Hematopoietic multipotent progenitor cell treated with erythropoietin and hydrocortisone succinate and interleukin-3 and kit ligand, for 8 days (in vitro differentiated cells): ENCODE results near the gene DOHH.
"Not testable (repeated sequence)": the region's sequence is repeated elsewhere in the genome, so short reads cannot be mapped to it uniquely, and the experiment has no call there.

Experiments used
- DNase-seq: peaks from one replicate; pipeline ENCODE4 v3.0.0-alpha.2; 2015

The DOHH gene

DNA sequence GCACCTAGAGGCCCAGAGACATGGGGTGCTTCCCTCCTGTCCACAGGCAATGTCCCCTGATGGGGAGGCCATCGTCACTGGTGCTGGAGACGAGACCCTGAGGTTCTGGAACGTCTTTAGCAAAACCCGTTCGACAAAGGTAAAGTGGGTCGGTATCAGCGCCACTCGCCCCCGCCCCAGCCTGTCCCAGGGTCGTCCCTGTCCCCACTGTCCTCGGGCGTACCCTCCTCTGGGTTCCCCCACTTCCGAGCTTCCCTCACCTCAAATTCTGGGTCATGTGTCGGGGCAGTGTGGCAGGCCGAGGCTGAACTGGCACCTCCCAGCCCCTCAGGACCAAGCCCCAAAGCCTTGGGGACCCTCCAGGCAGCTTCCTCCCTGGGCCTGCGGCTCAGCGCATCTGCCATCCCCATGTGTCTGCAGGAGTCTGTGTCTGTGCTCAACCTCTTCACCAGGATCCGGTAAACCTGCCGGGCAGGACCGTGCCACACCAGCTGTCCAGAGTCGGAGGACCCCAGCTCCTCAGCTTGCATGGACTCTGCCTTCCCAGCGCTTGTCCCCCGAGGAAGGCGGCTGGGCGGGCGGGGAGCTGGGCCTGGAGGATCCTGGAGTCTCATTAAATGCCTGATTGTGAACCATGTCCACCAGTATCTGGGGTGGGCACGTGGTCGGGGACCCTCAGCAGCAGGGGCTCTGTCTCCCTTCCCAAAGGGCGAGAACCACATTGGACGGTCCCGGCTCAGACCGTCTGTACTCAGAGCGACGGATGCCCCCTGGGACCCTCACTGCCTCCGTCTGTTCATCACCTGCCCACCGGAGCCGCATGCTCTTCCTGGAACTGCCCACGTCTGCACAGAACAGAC lies 34.1 kb upstream of the DOHH start:
- DNase-seq = no peak

DNA sequence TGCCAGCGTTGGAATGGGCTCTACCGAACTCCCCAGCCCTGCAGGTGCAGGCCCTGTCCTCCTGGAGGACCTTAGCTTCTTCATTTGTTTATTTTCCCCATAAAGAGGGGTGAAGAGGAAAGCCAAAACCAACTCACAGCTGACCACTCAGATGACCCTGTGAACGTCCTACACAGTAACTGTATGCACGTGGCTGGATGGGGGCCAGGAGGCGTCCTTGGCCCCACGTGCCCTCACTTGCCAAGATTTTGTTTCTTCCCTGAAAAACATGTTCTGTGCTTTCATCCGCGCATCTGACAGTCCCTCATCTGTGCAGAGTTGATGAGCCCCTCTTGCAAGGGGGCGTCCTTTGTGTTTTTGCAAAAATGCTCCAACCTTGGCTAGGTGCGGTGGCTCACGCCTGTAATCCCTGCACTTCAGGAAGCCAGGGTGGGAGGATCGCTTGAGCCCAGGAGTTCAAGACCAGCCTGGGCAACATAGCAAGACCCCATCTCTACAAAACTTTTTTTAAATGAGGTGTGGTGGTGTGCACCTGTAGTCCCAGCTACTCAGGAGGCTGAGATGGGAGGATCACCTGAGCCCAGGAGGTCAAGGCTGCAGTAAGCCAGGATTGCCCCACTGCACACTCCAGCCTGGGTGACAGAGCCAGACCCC lies 33.2 kb upstream of the DOHH start:
- DNase-seq = no peak

DNA sequence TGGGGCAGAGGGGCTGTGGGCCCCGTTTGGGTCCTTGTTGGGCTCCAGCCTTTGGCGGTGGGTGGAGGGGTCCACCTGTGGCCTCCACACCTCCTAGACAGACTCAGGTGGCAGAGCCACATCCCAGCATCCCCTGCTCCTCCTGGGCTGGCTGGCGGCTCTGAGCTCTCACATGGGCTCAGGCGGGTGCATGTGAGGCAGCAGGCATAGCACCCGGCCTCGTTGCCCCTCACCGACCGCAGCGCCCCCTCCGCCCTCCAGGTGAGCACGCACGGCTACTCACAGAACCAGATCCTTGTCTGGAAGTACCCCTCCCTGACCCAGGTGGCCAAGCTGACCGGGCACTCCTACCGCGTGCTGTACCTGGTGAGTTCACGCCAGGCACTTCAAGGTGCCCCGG lies 32.6 kb upstream of the DOHH start:
- no peak for DNase-seq

DNA sequence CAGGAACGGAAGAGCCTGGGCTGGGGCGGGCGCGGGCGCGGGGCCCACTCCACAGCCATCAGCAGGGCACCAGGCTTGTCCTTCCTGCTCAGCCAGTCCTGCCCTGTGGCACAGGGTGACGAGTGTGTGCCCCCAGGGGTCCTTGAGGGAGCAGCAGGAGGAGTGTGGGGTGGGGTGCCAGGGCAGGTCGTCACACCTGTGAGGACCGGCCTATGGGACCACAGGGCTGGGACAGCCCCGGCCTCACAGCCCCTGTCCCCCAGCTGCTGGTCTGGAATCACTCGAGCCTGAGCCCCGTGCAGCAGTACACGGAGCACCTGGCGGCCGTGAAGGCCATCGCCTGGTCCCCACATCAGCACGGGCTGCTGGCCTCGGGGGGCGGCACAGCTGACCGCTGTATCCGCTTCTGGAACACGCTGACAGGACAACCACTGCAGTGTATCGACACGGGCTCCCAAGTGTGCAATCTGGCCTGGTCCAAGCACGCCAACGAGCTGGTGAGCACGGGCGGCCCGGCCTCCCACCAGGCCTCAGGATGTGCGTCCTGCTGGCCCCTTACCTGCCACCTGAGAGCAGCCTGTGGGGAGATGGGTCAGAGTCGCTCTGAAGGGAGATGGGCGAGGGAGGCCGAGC lies 31.8 kb upstream of the DOHH start:
- no peak for DNase-seq

DNA sequence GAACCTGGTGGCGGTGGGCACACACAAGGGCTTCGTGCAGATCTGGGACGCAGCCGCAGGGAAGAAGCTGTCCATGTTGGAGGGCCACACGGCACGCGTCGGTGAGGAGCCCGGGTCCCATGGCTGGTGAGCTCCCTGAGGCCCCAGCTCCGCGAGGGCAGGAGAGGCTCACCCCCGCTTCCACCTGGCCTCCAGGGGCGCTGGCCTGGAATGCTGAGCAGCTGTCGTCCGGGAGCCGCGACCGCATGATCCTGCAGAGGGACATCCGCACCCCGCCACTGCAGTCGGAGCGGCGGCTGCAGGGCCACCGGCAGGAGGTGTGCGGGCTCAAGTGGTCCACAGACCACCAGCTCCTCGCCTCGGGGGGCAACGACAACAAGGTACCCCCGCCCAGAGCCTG lies 31.2 kb upstream of the DOHH start:
- DNase-seq = no peak

DNA sequence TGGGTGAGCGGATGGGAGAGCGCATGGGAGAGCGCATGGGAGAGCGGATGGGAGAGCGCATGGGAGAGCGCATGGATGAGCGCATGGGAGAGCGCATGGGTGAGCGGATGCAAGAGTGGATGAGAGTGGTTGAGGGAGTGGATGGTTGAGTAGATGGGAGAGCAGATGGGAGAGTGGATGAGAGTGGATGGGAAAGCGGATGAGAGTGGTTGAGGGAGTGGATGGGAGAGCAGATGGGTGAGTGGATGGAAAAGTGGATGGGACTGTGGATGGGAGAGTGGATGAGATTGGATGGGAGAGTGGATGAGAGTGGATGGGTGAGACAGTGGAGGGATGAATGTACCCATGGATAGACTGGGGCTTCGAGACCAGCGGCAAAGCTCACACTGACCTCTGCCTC lies 29.9 kb upstream of the DOHH start:
- no peak for DNase-seq

DNA sequence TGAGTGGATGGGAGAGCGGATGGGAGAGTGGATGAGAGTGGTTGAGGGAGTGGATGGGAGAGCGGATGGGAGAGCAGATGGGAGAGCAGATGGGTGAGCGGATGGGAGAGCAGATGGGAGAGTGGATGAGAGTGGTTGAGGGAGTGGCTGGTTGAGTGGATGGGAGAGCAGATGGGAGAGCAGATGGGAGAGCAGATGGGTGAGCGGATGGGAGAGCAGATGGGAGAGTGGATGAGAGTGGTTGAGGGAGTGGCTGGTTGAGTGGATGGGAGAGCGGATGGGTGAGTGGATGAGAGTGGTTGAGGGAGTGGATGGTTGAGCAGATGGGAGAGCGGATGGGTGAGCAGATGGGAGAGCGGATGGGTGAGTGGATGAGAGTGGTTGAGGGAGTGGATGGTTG lies 28.8 kb upstream of the DOHH start:
- not testable (repeated sequence) for DNase-seq

DNA sequence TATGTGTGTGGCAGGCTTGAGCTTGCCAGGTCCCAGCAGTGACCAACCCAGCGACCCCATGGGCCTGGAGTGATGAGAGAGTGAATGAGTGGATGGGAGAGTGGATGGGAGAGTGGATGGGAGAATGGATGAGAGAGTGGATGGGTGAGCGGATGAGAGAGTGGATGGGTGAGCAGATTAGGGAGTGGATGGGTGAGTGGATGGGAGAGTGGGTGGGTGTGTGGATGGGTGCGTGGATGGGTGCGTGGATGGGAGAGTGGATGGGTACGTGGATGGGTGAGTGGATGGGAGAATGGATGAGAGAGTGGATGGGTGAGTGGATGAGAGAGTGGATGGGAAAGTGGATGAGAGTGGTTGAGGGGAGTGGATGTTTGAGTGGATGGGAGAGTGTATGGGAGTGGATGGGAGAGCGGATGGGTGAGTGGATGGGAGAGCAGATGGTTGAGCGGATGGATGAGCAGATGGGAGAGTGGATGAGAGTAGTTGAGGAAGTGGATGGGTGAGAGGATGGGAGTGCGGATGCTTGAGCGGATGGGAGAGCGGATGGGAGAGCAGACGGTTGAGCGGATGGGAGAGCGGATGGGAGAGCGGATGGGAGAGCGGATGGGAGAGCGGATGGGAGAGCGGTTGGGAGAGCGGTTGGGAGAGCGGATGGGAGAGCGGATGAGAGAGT lies 28.2 kb upstream of the DOHH start:
- no peak for DNase-seq

DNA sequence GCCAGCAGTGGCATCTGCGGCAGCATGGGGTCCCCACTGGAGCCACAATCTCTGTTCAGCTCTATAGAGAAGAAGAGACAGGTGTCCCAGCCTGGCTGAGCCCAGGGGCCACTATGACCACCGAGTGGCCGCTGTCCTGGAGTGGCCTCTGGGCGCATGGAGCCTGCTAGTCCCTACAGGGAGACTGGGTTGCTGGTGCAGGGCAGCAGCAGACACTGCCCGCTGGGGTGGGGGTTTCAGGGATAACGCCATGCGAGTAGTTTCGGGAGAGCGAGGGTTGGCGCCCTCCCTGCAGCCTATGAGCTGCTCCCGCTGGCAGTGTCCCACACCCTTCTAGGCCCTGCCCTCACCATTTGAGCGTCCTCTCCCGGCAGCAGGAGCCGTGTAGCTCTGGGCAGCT lies 27.6 kb upstream of the DOHH start:
- DNase-seq = no peak

DNA sequence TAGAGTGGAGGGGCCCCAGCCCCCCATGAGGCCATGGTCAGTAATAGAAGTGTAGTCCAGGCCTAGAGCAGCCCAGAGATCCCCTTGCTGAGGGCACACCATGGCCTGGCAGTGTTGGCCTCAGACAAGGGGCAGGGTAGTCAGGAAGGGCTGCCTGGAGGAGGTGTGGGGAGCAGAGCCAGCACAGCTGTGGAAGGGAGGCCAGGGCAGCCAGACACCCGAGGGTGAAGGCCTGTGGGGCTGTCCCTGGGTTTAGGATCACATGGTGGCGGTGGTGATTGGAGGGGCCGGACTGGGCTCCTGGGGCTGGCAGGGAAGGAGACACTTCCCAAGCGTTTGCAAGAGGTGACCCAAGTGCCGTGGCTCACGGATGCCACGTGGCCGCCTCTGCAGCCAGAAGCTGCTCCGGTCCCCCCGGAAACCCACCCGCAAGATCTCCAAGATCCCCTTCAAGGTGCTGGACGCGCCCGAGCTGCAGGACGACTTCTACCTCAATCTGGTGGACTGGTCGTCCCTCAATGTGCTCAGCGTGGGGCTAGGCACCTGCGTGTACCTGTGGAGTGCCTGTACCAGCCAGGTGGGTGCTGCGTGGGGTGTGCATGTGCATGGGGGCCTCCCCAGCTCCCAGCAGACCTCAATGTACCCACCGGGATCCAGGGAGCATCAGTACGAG lies 26.9 kb upstream of the DOHH start:
- no peak for DNase-seq

DNA sequence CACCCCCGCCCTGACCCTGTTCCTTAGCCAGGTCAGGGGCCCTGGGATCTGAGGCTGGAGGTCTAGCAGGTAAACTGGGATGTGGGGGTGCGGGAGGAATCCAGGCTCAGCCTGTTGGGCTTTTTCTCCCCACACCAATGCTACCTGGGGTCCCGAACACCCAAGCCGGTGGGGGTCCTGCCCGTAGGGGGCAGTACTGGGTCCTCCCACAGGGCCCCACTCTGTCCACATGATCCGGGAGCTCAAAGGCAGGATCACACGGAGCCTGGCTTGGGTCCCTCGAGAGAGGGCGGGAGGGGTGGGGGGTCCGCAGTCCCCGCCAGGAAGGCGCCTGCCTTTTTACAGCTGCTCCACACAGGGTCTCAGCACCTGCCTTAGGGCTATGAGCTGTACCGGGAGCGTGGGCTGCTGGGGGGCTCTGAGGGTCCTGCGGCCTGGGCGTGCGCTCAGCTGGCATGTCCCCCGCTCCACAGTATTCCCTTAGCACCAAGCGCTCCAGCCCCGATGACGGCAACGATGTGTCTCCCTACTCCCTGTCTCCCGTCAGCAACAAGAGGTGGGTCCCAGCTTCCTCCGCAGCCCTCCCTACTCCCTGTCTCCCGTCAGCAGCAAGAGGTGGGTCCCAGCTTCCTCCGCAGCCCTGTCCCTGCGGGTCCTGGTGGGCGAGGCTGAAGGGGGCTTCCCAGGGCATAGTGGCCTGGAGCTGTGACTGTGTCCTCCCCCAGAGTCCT lies 26.2 kb upstream of the DOHH start:
- no peak for DNase-seq

DNA sequence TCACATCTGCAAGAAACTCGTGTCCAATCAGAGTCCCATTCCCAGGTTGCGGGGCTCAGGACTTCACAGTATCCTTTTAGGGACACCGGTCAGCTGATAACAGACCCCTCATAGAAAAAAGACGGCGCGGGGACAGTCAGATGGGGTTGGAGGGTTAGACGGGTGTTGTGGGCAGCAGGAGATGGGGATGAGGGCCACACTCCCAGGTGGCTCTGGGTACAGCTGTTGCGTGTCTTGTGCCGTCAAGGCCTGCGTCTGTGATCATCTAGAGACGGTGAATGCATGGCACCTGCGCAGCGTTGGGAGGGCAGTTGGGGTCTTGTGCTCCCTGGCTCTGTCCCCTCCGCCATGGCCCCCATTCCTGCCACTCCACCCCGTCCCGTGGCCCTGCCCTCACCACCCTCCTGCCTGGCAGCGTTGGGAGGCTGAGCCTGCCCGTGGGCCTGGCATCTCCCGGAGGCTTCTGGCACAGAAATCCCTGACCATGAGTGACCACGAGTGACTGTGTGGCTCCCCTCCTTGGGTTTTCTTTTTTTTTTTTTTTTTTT lies 24.5 kb upstream of the DOHH start:
- DNase-seq = no peak

DNA sequence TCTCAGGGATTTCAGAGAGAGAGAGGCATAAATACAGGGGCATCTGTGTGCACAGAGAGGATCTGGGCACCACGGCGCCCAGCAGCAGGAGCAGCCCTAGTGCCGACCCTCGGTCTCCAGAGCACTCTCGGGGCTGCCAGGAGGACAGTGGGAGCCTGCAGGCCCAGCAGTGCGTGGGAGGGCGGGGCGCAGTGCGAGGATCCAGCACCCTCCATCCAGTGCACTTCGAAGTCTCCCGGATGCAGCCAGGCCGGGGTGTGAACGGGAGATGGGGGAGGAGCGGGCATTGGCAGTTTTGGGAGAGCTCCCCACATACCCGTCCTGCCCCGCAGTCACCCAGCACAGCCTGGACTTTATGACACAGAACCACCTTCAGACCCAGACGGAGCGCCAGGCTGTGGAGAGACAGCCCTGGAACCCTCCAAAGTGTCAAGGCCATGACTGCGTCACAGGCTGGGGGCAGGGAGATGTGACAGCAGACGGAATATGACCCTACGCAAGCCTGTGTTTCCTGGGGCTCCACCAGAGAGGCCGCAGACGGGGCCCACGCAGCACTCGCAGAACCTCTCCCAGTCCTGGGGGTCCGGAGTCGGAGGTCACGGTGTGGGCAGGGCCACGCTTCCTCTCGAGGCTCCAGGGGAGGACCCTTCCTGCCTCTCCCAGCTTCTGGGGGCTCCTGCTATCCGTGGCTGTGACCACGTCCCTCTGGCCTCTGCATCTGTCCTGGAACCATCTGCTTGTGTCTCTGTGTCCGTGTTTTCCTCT lies 23.8 kb upstream of the DOHH start:
- DNase-seq = no peak

DNA sequence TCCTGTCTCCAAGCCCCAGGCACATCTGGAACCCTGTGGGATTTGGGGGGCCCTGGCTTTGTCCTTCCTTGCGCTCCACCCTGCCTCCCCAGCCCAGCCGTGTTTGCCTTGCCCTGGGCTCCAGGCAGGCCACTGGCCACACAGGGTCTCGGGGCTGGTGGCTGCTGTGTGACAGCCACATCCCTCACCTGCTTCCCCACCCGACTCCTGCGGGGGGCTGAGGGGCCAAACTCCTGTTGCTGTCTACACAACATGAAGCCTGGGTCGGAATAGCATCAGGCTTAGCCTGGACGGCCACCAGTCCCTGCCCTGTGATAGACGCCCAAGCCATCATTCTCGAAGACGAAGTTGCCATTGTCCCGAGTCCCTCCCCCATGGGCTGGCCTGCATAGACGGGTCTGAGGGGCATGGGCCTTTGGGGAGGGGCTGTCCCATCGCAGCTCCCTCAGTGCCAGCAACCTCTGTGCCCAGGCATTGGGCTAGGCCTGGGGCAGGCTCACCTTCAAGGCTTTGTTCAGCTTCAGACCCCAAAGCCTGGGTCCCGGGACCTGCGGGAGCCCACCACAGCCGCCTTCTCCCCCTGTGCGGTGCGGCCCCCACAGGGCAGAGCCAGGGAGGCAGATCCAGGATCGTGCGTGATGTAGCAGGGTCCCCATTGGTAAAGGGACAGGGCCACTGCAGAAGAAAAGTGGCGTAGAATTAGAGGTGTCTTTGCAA lies 23.0 kb upstream of the DOHH start:
- DNase-seq = no peak

DNA sequence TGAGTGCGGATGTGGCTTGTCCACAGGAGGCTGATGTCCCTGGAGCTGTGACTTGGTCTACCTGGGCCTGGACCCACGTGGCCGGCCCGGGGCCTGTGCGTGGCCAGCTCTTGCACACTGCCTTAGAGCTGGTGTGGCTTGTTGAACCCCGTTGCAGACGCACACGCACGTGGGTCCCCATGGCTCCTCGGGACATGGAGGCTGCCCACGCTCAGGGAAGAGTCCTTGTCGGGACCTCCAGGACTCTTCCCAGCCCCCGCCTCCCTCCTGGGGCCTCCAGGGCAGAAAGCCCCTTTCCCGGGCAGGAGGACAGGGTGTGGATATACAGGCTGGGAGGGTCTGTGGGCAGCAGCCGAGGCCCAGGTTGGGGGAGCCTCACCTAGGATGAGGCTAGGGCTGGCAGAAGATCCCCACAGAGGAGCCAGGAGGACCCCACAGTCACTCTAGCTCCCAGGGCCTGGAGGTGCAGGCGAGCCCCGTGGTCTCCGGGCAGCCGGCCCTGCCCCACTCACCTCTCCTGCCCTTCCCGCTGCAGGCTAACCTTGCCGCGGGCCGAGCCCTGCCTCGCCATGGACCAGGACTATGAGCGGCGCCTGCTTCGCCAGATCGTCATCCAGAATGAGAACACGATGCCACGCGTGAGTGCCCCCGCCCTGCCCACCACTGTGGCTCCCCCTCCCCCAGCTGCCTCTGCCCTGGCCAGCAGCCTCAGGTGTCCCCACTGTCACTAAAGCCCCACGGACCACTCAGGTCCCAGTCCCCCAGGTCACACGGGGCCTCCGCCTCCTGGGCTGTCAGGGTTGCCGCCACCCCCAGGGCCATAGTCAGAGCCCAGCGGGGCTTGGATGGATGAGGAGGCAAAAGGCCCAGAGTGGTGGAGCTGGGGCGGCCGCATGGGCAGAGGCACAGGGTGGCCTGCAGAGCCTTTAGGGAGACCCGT lies 22.2 kb upstream of the DOHH start:
- DNase-seq = no peak

DNA sequence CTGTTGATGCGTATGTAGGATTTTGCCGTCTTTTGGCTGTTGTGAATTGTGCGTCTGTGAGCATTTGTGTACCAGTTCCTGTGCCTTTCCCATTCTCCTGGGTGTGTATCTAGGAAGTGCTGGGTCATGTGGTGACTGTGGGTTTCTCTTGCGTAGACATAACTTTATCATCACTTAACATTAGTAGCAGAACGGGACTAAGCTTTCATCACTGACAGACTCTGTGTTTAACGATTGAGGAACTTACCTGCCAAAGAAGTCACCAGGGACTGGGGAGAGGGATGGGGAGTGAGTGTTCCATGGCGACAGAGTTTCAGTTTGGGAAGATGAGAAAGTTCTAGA lies 20.6 kb upstream of the DOHH start:
- DNase-seq = peak; percentile 58

DNA sequence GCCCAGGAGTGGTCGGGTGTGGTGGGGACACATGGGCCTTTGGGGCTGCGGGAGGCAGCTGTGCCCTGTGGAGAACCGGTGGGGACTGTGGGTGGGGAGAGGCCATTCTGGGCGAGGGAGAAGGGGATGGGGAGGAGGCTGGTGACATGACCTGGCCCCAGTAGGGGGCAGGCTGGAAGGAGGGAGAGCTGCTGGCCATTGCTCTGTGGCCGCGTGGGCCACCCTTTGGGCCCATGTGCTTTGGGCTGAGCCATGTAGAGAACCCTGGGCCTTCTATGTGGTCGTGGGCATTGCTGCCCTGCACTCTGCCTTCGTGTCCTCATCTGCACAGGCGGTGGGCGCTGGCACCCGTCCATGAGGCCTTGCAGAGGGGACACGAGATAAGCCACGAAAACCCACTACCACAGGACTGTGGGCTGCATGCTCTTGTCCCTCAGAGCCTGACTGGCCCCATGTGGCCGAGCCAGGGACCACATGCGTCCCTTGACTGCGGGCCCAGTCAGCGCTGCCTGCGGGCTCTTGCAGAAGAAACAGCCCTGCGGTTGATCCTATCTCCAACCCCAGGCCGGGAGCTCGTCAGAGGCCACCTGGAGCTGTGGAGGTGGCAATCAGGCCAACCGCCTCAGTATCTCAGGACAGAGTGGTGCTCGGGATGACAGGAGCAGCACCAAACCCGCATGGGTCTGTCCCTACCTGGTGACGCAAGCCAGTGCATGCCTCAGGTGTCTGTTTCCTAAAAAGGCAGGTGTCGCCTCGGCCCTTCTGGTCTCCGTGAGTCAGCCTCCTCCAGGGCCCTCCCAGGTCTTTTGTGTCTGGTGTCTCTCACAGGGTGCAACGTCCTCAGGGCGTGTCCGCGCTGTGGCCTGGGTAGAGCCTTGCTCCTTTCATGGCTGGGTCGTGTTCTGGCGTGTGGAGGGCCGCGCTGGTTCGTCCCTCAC lies 20.0 kb upstream of the DOHH start:
- DNase-seq = peak; percentile 63

DNA sequence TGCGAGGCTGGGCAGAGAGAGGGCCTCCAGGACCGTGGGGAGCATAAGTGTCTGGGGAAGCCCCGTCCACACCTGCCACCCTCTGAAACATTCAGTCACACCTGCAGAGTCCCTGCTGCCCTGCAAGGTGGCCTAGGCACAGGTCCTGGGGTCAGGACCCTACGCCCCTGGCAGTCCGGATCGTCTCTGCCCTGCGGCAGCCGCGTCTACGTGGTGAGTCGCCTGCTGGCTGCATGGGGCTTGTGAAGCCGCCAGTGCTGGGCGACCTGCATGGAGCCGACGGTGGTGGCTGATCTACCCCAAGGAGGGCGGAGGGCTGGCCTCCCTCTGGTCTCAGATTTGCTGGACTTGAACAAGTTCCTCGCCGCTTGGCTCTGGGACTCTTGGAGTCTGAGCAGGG lies 18.7 kb upstream of the DOHH start:
- no peak for DNase-seq
